Measurements from ENCODE around the gene ADGRB2.

The ADGRB2 gene

DNA sequence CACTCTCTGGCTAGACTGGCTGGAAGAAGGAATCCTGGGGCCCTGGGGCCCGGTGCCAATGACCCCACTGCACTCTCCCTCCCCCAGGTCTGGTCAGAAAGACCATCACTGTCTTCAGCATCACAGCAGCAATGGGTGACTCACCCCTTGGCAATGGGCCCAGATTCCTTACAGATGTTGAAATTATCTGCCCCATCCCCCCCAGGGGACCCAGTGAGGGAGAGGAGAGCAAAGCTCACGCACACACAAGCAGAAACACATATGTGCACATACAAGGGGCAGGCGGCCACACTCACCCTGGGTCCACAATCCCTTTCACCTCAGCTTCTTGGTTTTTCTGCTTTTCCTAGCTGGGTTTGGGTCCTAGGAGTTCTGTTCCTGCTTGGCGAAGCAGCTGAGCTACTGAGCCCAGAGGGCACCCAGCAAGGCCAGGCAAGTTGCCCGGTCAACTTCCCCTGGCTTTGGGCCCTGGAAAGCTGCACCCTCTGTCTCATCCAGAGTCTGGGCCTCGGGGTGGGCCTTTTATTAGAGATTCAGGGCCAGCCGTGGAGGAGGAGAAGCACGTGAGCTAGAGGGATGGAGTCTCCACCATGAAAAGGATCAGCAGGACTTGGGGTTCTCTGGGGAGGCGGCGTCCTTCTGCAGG lies 62.9 kb downstream of the ADGRB2 start:
- no peaks in the 10 kb centered on the region for H3K79me1 ChIP-seq (ENCODE audit: low read depth, low read length)

DNA sequence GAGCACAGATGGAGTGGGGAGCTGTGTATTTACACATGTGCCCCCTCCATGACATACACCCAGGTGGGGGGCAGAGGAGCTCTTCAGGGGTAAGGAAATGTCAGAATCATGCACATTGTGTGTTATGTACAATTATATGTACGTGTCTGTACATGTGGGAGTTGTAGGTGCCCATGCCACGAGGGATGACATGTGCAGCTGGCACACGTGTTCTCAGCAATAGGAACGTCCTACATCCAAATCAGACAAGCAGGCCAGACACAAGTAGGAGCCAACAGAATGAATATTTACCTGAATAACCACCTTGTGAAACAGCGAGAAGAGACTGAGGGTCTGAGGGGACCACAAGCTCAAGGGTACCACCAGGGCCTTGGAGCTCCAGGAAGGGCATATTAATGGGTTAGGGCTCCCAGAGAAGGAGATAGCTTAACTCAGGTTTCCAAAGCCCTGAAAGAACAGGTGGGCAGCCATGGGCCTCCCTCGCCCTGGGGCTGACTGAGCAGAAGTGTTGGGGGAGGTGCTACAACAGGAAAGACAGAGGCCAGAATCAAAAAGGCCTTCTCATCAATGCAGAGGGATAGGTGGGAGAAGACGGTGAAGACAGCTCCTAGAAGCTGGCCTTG lies 63.6 kb downstream of the ADGRB2 start:
- Histone ChIP-seq H3K9ac (ENCODE audit: low read depth, low read length, poor library complexity) (no peak overlapping the region), H3K79me1 (ENCODE audit: low read depth, low read length) (no peaks in the 10 kb centered on the region), H2AK5ac (ENCODE audit: low read depth, low read length) (peak overlapping the region; percentile 40), H3K9me3 (replicated peaks in 1 of 2; ENCODE audit: control insufficient read depth in 2 of 2, insufficient read depth in 1 of 2, low read depth in 1 of 2, low read length in 2 of 2) (no peaks in the 10 kb centered on the region), H4K91ac (ENCODE audit: low read depth, low read length, poor library complexity) (no peak overlapping the region), H3K36me3 (replicated peaks in 1 of 2; ENCODE audit: control insufficient read depth in 2 of 2, insufficient read depth in 2 of 2, low read length in 2 of 2) (no peaks in the 10 kb centered on the region), H3K4me3 (ENCODE audit: low read length in 2 of 2) (no peak overlapping the region), H3K14ac (ENCODE audit: low read length) (no peak overlapping the region), H3K4me1 (ENCODE audit: control insufficient read depth in 2 of 2, insufficient read depth in 1 of 2, low read depth in 1 of 2, low read length in 2 of 2) (peaks cover 0 to 22% of the 10 kb centered on the region in 2 donors), H2BK12ac (ENCODE audit: low read length) (no peak overlapping the region), H3K23ac (ENCODE audit: low read depth, low read length, poor library complexity) (no peak overlapping the region), H4K8ac (ENCODE audit: low read depth, low read length) (no peak overlapping the region), H2BK120ac (ENCODE audit: low read depth, low read length) (no peak overlapping the region), H2AFZ (ENCODE audit: low read length) (no peak overlapping the region), H3K27ac (replicated peaks; ENCODE audit: low read length) (no peak overlapping the region), H3K18ac (ENCODE audit: low read length) (no peak overlapping the region), H3K27me3 (ENCODE audit: control insufficient read depth in 3 of 3, insufficient read depth in 3 of 3, low read depth in 1 of 3, low read length in 3 of 3) (peaks cover 0 to 58% (median 16%) of the 10 kb centered on the region in 3 experiments), H3K4me2 (ENCODE audit: insufficient read depth, low read length, poor library complexity, severe bottlenecking) (no peak overlapping the region), H3K4ac (ENCODE audit: low read length) (no peak overlapping the region), H2BK5ac (ENCODE audit: low read length) (no peak overlapping the region), H2BK15ac (ENCODE audit: low read length) (no peak overlapping the region)
- DNase-seq (ENCODE audit: low spot score) = no peak
- WGBS, 2 donors (ENCODE audit: extremely low coverage in 2 of 2, insufficient read length in 2 of 2, insufficient replicate concordance in 1 of 2) = no CpG with 5 or more reads among the region's 7 CpGs

More for the DNA sequence above, 62.9 kb downstream of the ADGRB2 start:
- peaks cover 0 to 64% (median 16%) of the 10 kb centered on the region in 3 experiments for H3K27me3 ChIP-seq (ENCODE audit: control insufficient read depth in 3 of 3, insufficient read depth in 3 of 3, low read depth in 1 of 3, low read length in 3 of 3)
- H2AK5ac ChIP-seq (ENCODE audit: low read depth, low read length) = peak overlapping the region; percentile 29
- H3K36me3 ChIP-seq (replicated peaks in 1 of 2; ENCODE audit: control insufficient read depth in 2 of 2, insufficient read depth in 2 of 2, low read length in 2 of 2) = no peaks in the 10 kb centered on the region
- no peak overlapping the region for H3K27ac ChIP-seq (replicated peaks; ENCODE audit: low read length)
- no peak overlapping the region for H3K9ac ChIP-seq (ENCODE audit: low read depth, low read length, poor library complexity)
- no peak overlapping the region for H2AFZ ChIP-seq (ENCODE audit: low read length)
- H3K4me1 ChIP-seq (ENCODE audit: control insufficient read depth in 2 of 2, insufficient read depth in 1 of 2, low read depth in 1 of 2, low read length in 2 of 2) = peaks cover 0 to 22% of the 10 kb centered on the region in 2 donors
- no peak overlapping the region for H4K8ac ChIP-seq (ENCODE audit: low read depth, low read length)
- WGBS, 2 donors (ENCODE audit: extremely low coverage in 2 of 2, insufficient read length in 2 of 2, insufficient replicate concordance in 1 of 2) = no CpG with 5 or more reads among the region's 10 CpGs
- no peak overlapping the region for H3K4ac ChIP-seq (ENCODE audit: low read length)
- no peak overlapping the region for H3K4me2 ChIP-seq (ENCODE audit: insufficient read depth, low read length, poor library complexity, severe bottlenecking)
- H3K23ac ChIP-seq (ENCODE audit: low read depth, low read length, poor library complexity) = no peak overlapping the region
- H2BK15ac ChIP-seq (ENCODE audit: low read length) = peak overlapping the region; percentile 45
- H3K4me3 ChIP-seq (ENCODE audit: low read length in 2 of 2) = no peak overlapping the region
- H3K9me3 ChIP-seq (replicated peaks in 1 of 2; ENCODE audit: control insufficient read depth in 2 of 2, insufficient read depth in 1 of 2, low read depth in 1 of 2, low read length in 2 of 2) = no peaks in the 10 kb centered on the region
- peak overlapping the region; percentile 61 for H2BK5ac ChIP-seq (ENCODE audit: low read length)
- H3K14ac ChIP-seq (ENCODE audit: low read length) = no peak overlapping the region
- H4K91ac ChIP-seq (ENCODE audit: low read depth, low read length, poor library complexity) = no peak overlapping the region
- no peak overlapping the region for H2BK12ac ChIP-seq (ENCODE audit: low read length)
- H3K18ac ChIP-seq (ENCODE audit: low read length) = no peak overlapping the region
- DNase-seq (ENCODE audit: low spot score) = no peak
- H2BK120ac ChIP-seq (ENCODE audit: low read depth, low read length) = no peak overlapping the region

DNA sequence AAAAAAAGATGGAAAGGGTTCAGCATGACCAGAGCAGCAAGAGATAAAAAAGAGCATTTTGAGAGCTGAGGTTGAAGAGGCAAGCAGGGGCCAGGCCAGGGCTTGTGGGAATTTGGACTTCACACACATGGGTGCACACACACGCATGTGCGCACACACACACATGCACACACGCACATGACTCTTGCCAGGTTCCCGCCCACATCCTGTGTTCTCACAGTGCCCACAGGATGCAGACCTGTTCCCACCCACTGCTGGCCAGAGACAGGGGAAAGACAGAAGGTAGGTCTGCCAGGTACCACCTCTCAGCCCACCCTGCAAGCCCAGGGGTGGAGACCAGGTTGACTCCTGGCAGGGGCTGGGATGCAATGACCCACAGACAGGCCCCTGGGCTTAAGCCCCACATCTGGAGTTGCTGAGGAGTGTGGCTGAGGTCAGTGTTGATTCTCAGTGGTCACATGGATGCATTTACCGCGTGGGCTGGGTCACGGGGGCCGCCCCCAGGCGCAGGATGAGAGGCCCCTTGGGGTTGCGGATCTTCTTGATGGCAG lies 64.7 kb downstream of the ADGRB2 start:
- Histone ChIP-seq H3K27me3 (ENCODE audit: control insufficient read depth in 3 of 3, insufficient read depth in 3 of 3, low read depth in 1 of 3, low read length in 3 of 3) (peaks cover 0 to 46% (median 10%) of the 10 kb centered on the region in 3 experiments), H2BK120ac (ENCODE audit: low read depth, low read length) (no peak overlapping the region), H2BK5ac (ENCODE audit: low read length) (no peak overlapping the region), H3K4ac (ENCODE audit: low read length) (no peak overlapping the region), H2BK12ac (ENCODE audit: low read length) (no peak overlapping the region), H3K4me3 (ENCODE audit: low read length in 2 of 2) (no peak overlapping the region), H3K36me3 (replicated peaks in 1 of 2; ENCODE audit: control insufficient read depth in 2 of 2, insufficient read depth in 2 of 2, low read length in 2 of 2) (no peaks in the 10 kb centered on the region), H4K8ac (ENCODE audit: low read depth, low read length) (no peak overlapping the region), H4K91ac (ENCODE audit: low read depth, low read length, poor library complexity) (no peak overlapping the region), H3K9ac (ENCODE audit: low read depth, low read length, poor library complexity) (peak overlapping the region; percentile 34), H3K18ac (ENCODE audit: low read length) (no peak overlapping the region), H3K79me1 (ENCODE audit: low read depth, low read length) (no peaks in the 10 kb centered on the region), H2AFZ (ENCODE audit: low read length) (no peak overlapping the region), H2AK5ac (ENCODE audit: low read depth, low read length) (peak overlapping the region; percentile 40), H3K23ac (ENCODE audit: low read depth, low read length, poor library complexity) (no peak overlapping the region), H3K14ac (ENCODE audit: low read length) (no peak overlapping the region), H3K27ac (replicated peaks; ENCODE audit: low read length) (no peak overlapping the region), H3K9me3 (replicated peaks in 1 of 2; ENCODE audit: control insufficient read depth in 2 of 2, insufficient read depth in 1 of 2, low read depth in 1 of 2, low read length in 2 of 2) (no peaks in the 10 kb centered on the region), H3K4me2 (ENCODE audit: insufficient read depth, low read length, poor library complexity, severe bottlenecking) (no peak overlapping the region), H3K4me1 (ENCODE audit: control insufficient read depth in 2 of 2, insufficient read depth in 1 of 2, low read depth in 1 of 2, low read length in 2 of 2) (peaks cover 0 to 15% of the 10 kb centered on the region in 2 donors), H2BK15ac (ENCODE audit: low read length) (no peak overlapping the region)
- no peak for DNase-seq (ENCODE audit: low spot score)
- WGBS, 2 donors (ENCODE audit: extremely low coverage in 2 of 2, insufficient read length in 2 of 2, insufficient replicate concordance in 1 of 2) = no CpG with 5 or more reads among the region's 10 CpGs

- H2AK5ac ChIP-seq (ENCODE audit: low read depth, low read length) = no peak overlapping the region
- no peak overlapping the region for H3K27ac ChIP-seq (replicated peaks; ENCODE audit: low read length)
- H2BK12ac ChIP-seq (ENCODE audit: low read length) = no peak overlapping the region
- H2BK5ac ChIP-seq (ENCODE audit: low read length) = peak overlapping the region; percentile 19
- H2AFZ ChIP-seq (ENCODE audit: low read length) = no peak overlapping the region
- H4K91ac ChIP-seq (ENCODE audit: low read depth, low read length, poor library complexity) = no peak overlapping the region
- peaks cover 2 to 13% of the 10 kb centered on the region in 2 donors for H3K4me1 ChIP-seq (ENCODE audit: control insufficient read depth in 2 of 2, insufficient read depth in 1 of 2, low read depth in 1 of 2, low read length in 2 of 2)
- no CpG with 5 or more reads among the region's 12 CpGs for WGBS, 2 donors (ENCODE audit: extremely low coverage in 2 of 2, insufficient read length in 2 of 2, insufficient replicate concordance in 1 of 2)
- H2BK120ac ChIP-seq (ENCODE audit: low read depth, low read length) = no peak overlapping the region
- H3K79me1 ChIP-seq (ENCODE audit: low read depth, low read length) = no peaks in the 10 kb centered on the region
- no peak overlapping the region for H3K4me2 ChIP-seq (ENCODE audit: insufficient read depth, low read length, poor library complexity, severe bottlenecking)
- DNase-seq (ENCODE audit: low spot score) = no peak
- no peaks in the 10 kb centered on the region for H3K36me3 ChIP-seq (replicated peaks in 1 of 2; ENCODE audit: control insufficient read depth in 2 of 2, insufficient read depth in 2 of 2, low read length in 2 of 2)
- no peak overlapping the region for H3K4me3 ChIP-seq (ENCODE audit: low read length in 2 of 2)
- no peak overlapping the region for H3K14ac ChIP-seq (ENCODE audit: low read length)
- H3K27me3 ChIP-seq (ENCODE audit: control insufficient read depth in 3 of 3, insufficient read depth in 3 of 3, low read depth in 1 of 3, low read length in 3 of 3) = peaks cover 0 to 31% (median 0%) of the 10 kb centered on the region in 3 experiments
- H3K18ac ChIP-seq (ENCODE audit: low read length) = peak overlapping the region; percentile 12
- no peak overlapping the region for H3K9ac ChIP-seq (ENCODE audit: low read depth, low read length, poor library complexity)
- no peak overlapping the region for H3K23ac ChIP-seq (ENCODE audit: low read depth, low read length, poor library complexity)
- no peak overlapping the region for H3K4ac ChIP-seq (ENCODE audit: low read length)
- no peak overlapping the region for H4K8ac ChIP-seq (ENCODE audit: low read depth, low read length)
- H3K9me3 ChIP-seq (replicated peaks in 1 of 2; ENCODE audit: control insufficient read depth in 2 of 2, insufficient read depth in 1 of 2, low read depth in 1 of 2, low read length in 2 of 2) = no peaks in the 10 kb centered on the region
- peak overlapping the region; percentile 66 for H2BK15ac ChIP-seq (ENCODE audit: low read length)
Measured at GRCh38 chr1:31697369-31697984, 66.7 kb downstream of the ADGRB2 start.

All from neuronal stem cell (in vitro differentiated cells).